ENCODE data around the gene ADAMTS2.
"Not testable (repeated sequence)": the region's sequence is repeated elsewhere in the genome, so short reads cannot be mapped to it uniquely, and the experiment has no call there.

The ADAMTS2 gene

DNA sequence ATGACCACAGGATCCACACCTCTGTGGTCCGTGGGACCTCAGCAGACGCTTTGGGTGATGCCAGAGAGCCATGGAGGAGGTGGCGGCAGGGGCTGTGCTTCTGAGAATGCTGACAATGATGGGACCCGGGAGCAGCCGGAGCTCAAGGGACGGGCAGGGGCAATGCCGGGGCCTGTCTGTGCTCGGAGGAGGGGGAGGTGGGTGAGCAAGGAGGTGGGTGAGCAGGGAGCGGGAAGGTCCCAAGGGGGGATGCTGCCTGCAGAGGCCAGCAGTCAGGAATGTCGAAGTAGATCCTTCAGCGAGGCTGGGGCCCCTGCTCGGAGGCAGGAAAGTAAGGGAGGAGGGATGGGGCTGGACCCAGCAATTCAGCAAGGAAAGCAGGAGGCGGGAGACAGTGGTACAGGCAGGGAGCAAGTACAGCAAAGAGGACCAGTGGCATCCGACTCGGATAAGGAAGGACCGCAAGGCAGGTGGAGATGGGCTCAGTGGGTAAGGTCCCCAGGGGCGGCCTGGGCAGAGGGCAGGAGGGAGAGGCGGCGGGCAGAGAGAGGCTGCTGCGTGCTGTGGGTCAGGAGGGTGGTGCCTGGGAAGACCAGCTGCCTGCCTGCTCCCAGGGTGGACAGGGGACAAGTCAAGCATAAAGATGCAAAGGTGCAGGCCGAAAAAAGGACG is 49.0 kb downstream of the ADAMTS2 start:
- DNase-seq (ENCODE audit: low read depth) = no peak

DNA sequence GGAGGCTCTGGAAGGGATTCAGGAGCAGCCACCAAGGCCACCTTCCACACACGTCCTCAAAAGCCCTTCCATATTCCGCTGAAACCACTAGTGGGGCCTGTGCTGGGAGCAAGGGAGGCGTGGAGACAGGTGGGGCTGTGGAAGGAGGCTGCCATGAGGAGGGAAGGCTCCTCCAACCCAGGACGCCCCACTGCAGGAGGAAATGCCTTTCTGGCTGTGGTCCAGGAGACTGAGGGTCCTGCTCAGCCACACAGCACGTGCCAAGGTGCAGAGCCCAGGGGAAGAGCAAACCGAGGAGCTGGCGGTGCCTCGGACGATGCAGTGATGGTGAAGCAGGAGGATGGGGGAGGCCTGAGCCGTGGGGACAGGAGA is 49.5 kb downstream of the ADAMTS2 start:
- DNase-seq (ENCODE audit: low read depth) = no peak

DNA sequence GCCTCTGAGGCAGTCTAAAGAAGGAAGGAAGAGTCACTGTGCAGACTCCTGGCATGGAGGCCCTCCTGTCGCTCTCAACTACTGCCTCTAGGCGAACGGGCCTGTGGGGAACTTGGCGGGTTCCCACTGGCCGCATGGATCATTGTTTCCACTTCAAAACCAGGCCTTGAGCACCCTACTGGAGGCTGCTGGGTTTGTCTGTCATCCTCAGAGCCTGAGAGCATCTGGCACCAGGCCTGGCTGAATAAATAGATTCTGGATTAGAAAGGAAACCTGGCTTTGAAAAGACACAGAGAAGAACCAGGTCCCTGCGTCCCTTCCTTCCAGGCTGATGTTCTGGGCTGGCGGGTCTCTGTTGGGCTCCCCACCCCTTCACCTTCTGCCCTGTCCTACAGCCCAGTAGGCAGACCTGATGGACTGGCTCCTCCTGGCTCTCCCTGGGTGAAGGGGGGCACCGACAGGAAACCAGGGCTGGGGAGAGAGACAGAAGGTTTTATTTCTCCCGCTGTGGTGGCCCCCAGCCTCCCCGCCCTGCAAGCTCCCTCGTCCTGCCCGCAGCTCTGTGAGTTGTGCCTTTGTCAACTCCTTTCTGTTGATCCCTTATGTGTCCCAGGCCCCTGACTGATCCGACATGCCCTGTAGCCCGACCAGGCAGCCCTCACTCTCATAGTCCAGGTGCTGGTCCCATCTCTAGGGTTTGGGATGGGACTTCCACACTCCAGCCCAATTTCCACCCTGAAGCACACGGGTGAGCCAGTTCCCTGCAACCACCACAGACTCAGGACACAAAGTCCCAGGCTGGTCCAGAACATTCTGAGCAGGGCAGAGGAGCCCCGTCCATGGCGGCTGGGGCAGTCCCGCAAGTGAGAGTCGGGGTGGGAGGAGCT is 50.1 kb downstream of the ADAMTS2 start:
- DNase-seq (ENCODE audit: low read depth) = no peak

DNA sequence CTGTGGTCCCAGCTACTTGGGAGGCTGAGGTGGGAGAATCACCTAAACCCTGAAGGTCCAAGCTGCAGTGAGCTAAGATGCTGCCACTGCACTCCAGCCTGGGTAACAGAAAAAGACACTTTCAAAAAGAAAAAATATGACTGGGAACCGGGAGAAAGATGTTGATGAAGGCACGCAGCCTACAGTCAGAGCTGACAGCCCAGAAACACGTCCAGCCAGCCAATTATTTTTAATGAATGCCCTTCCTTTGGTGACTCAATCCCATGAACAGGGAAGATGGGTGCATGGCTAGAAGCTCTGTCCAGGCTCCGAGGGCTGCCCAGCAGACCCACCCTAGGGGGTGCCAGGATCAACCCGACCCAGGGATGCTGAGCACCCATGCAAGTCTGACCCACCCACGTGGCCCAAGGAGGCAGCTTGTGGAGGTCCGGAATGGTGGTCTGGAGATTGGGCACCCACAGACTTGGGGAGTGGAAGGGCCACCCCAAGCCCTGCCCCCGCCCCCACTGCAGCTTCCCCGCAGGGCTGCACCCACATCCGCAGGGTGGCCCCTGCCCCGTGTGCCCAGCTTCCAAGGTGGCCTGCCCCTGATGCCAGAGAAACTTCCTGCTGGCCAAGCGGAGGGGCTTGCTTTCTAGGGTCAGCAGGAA is 51.0 kb downstream of the ADAMTS2 start:
- DNase-seq (ENCODE audit: low read depth) = no peak

DNA sequence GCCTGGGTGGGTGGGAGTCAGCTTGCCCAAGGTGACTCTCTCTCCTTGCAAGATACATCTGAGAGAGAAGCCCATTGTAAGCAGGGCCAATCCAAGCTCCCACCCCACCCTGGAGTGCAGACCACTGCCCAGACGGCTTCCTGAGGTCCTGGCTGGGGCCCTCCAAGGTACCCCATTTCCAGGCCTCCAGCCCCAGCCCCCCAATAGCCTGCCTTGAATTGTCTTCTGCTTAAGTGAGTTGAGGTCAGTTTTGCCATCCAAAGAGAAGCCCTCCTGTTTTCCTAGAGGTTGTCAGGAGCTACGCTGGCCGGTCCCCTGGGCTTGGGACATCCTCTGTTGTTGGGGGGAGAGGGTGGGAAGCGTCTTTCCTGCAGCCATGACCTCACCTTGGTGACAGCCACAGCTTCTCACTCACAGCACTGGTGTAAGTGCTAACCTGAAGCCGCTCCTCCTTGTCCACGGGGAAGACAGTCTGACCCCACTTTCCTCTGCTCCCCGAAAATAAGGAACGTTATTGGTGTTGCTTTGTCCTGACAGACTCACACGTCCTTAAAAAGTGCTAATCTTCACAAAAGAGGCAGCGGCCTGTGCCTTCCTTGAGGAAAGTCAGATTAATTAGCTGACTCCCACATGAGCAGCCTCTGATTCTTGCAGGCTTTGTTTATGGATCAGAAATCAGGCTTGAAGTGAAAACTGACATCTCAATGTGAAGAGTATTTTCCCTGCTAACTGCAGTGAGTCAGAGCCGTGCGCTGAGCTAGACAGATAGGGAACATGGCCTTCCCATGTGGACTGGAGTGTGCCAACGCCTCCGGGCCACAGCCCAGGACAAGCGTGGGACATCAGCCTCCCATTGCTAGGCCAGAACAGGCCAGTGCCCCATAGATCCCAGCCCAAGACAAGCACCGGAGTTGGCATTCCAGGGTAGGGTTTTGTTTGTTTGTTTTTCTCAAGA is 52.3 kb downstream of the ADAMTS2 start:
- no peak for DNase-seq (ENCODE audit: low read depth)

DNA sequence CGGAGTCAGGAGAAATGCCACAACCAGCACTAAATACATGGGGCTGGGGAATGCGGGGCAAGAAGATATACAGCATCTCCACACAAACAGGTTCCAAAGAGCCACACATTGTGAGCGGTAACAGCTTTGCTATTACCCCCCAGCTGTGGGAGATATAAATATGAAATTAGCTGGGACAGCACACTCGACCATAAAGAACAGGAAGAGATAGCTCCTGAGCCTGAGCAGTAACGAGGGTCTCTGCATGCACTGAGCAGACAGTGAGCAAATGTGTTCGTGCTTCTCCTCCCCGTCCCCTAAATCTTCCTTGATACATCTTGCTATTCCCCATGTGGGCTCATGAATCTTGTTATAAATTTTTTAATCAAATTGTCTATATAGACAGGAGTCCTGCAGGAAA is 53.1 kb downstream of the ADAMTS2 start:
- DNase-seq (ENCODE audit: low read depth) = no peak

DNA sequence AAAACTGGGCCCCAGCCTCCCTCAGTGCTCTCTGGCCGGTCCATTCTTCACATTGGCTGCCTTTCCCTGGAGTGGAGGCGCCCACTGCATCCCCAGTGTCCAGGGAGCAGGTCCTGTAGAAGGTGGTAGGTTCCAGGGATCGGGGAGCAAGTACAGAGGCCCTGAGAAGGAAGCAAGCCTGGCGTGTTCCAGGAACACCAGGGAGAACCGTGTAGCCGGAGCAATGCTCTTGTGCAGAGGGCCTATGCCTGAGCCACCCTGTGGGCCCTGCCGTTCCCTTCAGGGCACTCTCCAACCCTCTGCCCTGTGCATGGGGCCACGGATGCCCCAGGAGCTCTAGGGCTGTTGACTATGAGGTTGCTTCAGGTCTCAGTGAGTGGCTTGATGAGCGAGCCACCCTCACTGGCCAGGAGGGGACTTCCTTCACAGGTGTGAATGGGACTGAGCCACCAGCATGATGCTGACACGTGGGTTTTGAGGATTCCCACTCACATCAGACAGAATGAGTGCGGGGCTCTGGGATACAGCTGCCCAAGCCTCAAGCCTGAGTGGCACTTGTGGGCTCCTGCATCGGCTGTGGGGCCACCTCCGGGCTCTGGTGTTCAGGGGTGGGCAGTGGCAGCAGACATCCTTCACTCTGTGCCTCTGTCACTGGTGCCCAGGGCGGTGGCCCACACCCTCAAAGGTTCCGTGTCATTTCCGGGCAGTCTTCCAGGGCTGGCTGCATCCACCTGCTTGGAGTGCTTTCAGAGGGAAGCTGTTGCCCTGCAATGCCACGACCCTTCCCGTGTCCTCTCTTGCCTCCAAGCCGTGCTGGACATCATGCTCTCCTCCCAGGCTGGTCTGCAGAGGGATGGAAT is 54.4 kb downstream of the ADAMTS2 start:
- no peak for DNase-seq (ENCODE audit: low read depth)

DNA sequence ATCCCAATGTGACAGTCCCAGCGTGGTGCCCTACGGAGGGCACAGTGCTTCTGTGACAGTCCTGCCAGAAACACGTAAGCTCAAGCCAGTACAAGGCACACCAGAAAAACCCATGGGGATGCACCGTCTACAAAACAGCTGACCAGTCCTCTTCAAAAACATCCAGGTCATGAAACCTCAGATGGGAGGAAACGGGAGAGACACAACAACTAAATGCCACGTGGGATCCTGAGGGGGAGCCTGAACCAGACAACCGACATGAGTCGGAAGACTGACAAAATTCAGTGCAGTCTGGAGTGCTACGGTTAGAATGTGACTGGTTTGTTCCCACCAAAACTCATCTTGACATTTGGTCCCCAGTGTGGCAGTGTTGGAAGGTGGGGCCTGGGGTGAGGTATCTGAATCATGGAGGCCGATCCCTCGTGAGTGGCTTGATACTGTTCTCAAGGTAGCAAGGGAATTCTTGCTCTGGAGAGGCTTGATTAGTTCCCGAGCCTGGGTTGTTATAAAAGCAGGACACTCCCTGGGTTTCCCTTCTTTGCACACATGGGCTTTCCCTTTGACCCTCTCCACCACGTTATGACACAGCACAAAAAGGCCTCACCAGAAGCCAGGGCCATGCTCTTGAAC is 55.4 kb downstream of the ADAMTS2 start:
- DNase-seq (ENCODE audit: low read depth) = no peak

DNA sequence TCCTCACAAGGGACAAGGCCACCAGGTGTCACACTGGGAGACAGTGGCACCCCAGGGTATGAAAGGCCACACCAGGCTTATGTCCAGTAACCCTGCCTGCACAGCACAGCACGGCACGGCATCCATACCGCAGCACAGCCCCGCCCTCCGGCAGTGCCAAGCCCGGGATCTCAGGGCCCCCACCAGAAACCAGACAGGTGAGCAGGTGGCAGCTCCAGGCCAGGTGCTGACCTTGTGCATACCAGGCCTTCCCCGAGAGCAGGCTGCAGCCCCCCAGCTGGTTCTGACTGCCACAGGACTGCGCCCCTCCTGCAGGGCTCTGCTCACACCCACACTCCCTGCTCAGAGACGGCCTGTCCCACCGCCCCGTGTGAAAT is 56.5 kb downstream of the ADAMTS2 start:
- DNase-seq (ENCODE audit: low read depth) = no peak

DNA sequence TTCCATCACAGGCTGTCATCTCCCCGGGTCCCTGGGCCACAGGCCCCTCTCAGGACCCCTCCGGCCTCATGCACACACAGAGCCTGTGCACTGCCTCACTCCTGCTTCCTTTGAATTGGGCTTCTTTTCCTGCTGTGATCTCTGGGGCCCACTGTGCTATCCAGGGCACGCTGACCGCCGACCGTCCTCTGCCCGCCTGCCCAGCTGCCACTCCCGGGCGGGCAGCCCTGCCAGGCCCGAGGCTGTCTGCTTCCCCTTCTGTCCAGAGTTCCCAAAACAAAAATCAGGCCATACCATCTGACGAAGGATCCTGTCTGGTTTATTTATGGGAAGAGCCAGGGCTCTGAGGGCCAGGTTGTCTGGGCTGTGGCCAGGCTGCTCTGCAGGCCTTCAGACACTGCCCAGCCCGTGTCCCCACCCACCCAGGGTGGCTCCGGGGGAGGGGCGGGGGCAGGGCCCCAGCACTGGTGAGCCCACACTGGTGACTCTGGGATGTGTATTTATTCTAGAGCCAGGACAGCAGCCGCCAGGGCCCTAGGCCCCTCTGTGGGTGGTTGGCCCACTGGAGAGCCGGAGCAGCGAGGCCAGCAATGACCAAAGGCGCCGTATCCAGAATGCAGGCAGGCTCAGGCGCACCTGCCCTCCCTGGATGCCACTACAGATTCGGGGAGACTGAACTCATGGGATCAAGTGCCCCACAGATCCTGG is 57.0 kb downstream of the ADAMTS2 start:
- DNase-seq (ENCODE audit: low read depth) = no peak

DNA sequence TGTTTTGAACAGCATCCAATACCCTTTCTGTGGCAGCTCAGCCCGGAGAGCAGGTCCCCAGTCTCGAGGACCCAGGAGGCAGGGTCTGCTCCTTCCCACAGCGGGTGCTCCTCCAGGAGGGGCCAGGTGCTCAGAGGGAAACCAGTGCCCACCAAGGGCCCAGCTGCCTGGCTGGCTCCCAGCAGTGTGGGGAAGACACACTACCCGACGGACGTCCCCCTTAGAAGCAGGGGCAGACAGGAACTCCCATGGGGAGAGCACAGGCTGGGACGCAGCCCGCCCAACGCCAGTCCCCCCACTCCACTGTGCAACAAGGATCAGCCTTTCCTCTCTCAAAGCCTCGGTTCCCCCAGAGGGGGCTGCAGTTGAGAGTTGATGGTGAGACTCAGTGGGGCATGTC is 57.6 kb downstream of the ADAMTS2 start:
- DNase-seq (ENCODE audit: low read depth) = no peak

DNA sequence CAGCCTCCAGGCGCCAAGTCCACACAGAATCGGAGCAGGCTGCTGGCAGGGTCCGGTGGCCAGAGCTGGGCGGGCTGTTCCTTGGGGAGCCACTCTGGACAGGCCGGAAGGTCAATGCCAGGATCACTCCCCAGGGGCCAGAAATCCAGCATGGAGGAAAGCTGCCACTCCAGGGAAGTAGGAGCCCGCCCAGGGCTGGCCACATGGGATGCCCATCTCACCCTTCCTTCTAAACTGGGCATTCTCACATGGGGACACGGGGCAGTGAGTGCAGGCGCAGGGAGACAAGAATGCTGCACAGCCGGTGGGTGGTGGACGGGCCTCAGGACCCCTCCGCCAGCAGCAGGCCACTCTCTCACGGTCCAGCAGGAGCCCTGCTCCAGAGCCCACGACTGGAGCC is 58.2 kb downstream of the ADAMTS2 start:
- DNase-seq (ENCODE audit: low read depth) = no peak

DNA sequence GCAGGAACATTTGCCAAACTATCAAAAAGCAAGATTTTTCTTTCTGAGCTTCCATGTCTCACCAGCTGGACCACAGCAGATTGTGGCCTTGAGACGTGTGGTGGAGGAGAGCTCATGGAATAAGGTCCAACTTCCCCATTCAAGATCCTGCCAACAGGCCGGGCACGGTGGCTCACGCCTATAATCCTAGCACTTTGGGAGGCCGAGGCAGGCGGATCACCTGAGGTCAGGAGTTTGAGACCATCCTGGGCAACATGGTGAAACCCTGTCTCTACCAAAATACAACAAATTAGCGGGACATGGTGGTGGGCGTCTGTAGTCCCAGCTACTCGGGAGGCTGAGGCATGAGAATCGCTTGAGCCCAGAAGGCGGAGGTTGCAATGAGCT is 59.5 kb downstream of the ADAMTS2 start:
- DNase-seq (ENCODE audit: low read depth) = not testable (repeated sequence)

DNA sequence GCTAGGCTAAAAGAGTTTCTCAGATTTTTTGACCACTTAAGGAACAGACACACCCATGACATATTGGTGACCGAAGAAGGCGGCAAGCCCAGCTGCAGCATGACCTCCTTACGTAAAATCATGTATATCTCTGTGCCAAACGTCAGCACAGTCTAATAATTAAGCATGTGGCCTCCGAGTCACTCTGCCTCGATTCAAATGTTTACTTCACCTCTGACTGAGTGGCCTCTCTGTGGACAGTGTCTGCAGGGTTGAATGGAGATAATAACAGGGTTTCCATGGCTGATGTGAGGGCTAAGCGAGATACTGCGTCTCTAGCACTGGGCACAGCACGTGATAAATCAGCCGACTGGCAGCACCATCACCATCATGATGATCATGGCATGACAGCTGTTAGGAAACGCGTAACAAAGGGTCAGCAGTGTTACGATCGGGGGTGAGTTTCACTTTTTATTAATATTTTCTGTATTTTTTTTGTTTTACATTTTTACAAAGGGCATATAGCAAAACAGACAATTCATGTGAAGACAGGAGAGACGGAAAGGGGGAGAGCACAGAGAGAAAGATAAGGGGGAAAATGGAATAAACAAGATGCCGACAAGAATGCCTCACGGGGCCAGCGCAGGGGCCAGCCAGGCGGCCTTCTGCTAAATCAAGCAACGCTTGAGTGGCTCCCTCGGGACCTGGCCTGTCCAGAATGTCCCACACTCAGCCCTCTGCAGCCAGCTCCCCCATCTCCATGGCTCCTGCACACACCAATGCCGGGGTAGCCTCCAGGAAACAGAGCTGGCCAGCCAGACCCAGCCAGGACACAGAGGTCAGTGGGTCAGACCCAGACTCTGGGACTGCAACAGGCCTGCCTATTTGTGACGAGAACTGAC is 60.3 kb downstream of the ADAMTS2 start:
- no peak for DNase-seq (ENCODE audit: low read depth)

DNA sequence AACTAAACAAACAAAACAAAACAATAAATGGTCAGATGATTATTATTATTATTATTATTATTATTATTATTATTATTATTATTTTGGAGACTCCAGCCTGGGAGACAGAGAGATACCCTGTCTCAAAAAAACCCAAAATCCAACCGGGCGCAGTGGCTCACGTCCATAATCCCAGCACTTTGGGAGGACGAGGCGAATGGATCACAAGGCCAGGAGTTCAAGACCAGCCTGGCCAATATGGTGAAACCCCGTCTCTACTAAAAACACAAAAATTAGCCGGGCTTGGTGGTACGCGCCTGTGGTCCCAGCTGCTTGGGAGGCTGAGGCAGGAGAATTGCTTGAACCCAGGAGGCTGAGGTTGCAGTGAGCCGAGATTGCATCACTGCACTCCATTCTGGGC is 61.4 kb downstream of the ADAMTS2 start:
- not testable (repeated sequence) for DNase-seq (ENCODE audit: low read depth)

DNA sequence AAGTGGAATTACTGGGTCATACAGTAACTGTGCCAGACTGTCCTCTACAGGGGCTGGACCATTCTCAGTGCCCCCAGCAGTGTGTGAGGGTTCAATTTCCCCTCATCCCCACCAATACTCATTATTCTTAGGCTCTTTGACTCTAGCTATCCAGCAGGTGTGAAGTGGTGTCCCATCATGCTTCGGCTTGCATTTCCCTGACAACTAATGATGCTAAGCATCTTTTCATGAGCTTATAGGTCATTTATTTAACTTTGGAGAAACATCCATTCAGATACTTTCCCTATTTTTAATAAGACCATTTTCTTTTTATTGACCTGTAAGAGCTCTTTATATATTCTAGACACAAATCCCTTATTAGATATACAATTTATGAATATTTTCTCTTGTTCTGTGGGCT is 63.6 kb downstream of the ADAMTS2 start:
- no peak for DNase-seq (ENCODE audit: low read depth)

DNA sequence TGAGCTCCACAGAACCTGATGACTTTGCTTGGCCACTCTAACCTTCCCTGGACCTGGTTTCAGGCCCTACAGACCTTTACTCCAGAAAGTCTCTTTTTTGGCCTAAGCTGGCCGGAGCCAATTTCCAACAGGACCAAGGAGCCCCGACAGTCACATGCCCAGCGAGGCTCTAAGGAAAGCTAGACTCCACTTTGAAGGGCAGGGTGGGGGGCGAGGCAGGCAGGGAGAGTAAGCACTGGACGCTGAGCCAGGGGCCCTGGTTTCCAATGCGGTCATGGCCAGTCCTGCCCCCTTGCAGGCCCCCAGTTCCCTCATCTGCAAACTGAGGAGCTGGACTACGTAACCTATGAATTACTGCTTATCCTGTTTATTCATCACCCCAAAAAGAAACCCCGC is 65.2 kb downstream of the ADAMTS2 start:
- no peak for DNase-seq (ENCODE audit: low read depth)

DNA sequence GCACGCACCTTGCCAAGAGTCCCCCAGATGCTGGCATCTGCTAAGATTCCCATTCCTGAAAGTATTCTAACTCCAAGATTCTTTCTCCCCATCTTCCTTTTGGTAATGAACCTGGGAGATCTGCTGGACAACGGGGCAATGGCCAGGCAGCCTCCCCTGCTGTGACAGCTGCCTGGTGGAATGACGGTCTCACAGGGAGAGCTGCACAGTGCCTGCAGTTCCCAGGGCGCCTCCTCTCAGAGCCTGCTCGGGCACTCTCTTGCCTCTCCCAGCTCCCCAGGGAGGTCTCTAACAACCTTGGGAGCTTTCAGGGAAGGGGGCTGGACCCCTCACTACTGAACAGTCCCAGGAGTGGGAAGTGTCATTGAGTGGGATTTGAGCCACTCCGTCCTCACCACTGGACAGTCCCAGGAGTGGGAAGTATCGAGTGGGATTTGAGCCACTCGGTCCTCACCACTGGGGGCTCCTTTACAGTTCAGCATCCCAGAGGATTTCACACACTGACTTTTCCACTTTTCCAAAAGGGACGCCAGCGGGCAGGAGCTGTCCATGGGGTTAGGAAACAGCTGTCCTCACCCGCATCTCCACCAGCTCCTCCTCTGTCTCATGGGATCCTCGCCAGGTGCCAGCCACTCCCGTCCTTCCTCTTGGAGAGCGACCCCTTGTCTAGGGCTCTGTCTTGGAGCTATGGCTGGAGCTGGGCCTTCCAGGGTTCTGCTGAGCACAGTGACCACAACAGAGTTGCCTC is 65.7 kb downstream of the ADAMTS2 start:
- DNase-seq (ENCODE audit: low read depth) = no peak

Data from stimulated activated CD8-positive, alpha-beta memory T cell treated with anti-CD3 and anti-CD28 coated beads, Interleukin-15, amount 100 ng/mL, for 24 hours (primary cell).